GM12874 (cell line): ENCODE measurements around the gene FBXW7.

Source experiments
- CTCF ChIP-seq: IDR thresholded peaks from 2 replicates; pipeline ENCODE4 v1.5.1; 2011; ENCODE audit warnings: low read depth, mild to moderate bottlenecking, control low read depth, low read length, moderate library complexity; ENCODE audit not compliant: insufficient read depth

The FBXW7 gene

DNA sequence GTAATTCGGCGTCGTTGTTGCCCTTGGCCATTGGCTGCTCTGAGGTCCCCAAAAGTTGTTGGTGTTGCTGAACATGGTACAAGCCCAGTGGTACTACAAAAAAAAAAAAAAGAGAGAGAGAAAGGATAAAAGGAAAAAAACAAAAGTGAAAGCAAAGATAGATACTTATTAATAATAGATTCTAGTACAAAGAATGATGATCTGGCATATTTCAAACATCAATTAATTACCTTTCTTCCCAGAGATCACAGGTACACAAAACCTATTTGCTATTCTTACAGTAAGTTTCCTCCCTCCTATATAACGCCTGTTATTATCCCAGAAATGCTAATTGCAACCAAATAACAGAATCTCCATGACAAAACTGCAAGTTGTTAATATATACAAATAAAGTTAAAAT, 188.9 kb downstream of the FBXW7 start:
- no peak for TF ChIP-seq CTCF

GRCh38 chr4:152346526-152346925, 189.4 kb downstream of the FBXW7 start:
- TF ChIP-seq CTCF, result no peak

GRCh38 chr4:152344001-152344400, 191.9 kb downstream of the FBXW7 start:
- no peak for TF ChIP-seq CTCF

- TF ChIP-seq CTCF, result no peak
Measured at GRCh38 chr4:152342293-152342692, 193.6 kb downstream of the FBXW7 start.

GRCh38 chr4:152340818-152341217, 195.1 kb downstream of the FBXW7 start:
- no peak for TF ChIP-seq CTCF

DNA sequence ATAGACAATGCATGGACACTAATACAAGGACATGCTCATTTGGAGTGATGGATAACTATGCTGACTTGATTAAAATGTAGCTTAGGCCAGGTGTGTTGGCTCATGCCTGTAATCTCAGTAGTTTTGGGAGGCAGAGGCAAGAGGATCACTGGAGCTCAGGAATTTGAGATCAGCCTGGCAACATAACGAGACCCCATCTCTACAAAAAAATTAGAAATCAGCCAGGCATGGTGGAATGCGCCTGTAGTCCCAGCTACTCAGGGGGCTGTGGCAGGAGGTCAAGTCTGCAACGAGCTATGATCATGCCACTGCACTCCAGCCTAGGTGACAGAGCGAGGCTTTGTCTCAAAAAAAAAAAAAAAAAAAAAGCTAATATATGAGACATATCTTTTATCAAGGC, 196.3 kb downstream of the FBXW7 start:
- no peak for TF ChIP-seq CTCF

GRCh38 chr4:152334931-152335330, 201.0 kb downstream of the FBXW7 start:
- no peak for TF ChIP-seq CTCF

- TF ChIP-seq CTCF, result no peak
Measured at GRCh38 chr4:152331042-152331441, 204.8 kb downstream of the FBXW7 start.
